HG03108 (cell line): ENCODE measurements around the gene SLC39A9.
"Not testable (repeated sequence)": the region's sequence is repeated elsewhere in the genome, so short reads cannot be mapped to it uniquely, and the experiment has no call there.

ENCODE experiments used
- ATAC-seq: cut with Tn5 transposase; IDR thresholded peaks from one replicate; pipeline ENCODE4 v1.9.1; 2021; ENCODE audit warnings: moderate library complexity; ENCODE audit not compliant: unreplicated experiment

Gene SLC39A9

DNA sequence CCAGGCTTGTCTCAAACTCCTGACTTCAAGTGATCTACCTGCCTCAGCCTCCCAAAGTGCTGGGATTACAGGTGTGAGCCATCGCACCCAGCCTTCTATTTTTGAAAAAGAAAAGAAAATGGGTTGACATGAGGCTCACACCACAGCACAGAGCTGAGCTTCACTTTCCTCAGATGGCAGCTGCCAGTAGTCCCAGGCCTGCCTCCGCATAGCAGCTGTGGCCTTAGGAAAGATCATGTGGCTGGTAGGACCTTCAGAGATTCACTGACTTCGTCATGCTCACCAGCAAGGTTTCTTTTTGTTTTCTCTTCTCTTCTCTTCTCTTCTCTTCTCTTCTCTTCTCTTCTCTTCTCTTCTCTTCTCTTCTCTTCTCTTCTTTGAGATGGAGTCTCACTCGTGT, 99.8 kb downstream of the SLC39A9 start:
- ATAC-seq, result not testable (repeated sequence)

DNA sequence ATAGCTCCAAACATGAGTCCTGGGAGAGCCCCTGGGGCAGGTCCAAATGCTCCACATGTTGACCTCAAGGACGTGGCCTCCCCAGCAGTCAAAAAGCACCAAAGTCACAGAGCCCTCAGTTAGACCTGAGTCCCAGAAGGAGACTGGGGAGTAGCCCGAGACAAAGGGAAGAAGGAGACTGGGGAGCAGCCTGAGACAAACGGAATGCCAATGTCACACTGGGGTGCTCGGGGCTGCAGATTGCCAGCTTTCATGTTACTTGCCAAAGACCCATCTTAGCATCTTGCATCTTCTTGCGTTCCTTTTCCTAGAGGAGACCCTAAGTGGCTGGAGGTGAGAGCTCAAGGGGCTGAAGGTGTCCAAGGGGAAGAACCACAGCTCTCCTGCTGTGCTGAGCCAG, 100.9 kb downstream of the SLC39A9 start:
- ATAC-seq, result no peak

DNA sequence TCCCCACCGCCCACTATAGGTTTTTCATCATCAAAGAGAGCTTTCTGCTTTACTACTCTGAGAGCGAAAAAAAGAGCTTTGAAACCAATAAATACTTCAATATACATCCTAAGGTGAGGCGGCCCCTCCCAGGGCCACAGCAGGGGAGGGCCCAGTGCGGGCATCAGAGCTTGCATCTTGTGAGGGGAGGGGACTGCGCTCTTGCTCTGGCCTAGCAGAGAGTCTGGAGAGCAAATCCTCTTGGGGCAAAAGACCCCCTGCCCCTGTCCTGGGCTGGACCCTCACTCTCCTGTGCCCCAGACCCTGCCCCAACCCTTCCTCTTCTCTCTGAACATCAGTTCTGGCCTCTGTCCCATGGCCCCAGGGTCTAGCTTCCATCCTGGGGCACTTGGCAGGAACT, 101.6 kb downstream of the SLC39A9 start:
- no peak for ATAC-seq

DNA sequence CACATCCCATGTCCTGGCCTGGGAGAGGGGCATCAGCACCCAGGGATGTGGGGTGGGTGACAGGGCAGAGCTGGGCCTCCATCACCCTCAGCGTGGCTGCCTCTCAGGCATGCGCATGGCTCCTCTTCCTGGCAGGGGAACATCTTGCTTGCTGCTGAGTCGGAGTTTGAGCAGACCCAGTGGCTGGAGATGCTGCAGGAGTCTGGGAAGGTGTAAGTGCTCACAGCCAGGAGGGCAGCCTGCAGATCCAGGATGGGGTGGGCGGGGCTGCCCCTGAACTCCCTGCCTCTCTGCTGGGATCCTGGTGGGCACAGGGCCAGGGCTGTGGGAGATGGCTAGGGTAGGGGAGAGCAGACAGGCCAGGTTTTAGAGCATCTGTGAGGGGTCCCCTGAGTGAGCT, 102.2 kb downstream of the SLC39A9 start:
- ATAC-seq, result no peak

DNA sequence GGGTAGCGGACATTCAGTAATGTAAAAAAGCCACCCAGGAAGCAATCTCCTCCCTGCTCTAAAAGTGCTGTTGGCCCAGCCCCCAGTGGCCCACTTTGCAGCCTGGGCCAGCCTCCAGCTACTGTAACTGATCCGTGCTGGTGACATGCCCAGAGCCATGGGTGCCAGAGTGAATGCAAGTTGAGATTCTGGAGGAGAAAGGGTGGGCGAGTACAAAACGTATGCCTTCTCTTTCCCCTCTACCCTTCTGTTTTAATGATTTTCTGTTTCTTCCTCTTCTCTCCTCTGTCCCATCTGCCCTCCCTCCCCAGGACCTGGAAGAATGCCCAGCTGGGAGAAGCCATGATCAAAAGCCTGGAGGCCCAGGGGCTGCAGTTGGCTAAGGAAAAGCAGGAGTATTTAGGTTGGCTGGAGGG, 102.9 kb downstream of the SLC39A9 start:
- ATAC-seq, result no peak

DNA sequence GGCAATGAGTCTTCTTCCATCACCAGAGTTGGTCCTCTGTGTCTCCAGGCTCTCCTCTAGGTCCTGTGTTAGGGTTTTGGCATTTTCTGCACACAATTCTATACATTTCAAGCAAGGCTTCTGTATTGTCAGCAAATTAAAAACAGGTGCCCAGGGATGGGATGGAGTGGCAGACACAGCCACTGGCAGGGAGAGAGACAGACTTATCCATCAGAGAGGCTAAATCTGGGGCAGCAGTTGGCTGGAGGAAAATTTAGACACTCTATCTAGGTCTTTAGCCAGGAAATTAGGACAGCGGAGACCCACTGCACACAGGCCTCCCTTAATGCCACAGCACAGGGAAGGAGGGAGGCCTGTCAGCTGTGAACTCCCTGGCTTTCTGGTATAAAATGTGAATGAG, 106.3 kb downstream of the SLC39A9 start:
- no peak for ATAC-seq

DNA sequence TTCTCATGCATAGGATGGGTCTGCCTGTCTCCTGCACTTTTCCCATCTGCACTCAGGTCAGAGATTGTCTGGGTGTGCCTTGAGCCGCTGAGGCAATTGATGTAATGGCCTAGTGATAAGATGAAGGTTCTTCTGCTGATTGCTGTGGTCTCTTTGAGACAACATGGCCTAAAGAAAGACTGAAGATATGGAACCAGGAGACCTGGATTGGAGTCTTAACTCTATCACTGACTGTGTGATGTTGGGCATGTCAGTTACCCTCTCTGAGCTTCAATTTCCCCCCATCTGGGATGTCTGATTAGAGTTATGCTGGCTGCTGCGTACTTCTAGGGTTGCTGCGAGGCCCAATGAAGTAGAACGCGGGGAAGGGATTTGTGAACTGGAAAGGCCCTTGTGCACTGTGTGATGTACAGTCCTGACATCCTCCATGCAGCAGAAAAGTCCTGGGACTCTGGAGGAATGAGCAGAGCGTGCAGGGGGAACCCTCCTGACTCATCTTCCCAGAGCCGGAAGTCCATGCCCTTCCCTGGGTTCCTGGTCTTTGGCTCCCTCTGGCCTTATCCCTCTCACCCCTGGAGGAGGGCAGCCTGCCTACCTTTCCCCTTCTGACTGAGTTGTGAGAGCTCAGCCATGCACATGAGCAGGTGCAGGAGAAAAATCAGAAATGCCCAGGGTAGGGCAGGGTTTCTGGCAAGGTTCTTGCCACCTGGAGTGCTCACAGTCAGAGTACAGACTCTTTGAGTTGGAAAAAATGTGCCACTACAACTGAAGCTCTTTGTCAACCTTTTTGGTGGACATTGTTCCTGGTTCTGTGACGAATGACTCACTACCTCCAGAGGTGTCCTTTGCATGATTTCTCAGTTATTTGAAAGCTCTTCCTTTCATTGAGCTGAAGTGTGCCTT, 107.1 kb downstream of the SLC39A9 start:
- no peak for ATAC-seq

DNA sequence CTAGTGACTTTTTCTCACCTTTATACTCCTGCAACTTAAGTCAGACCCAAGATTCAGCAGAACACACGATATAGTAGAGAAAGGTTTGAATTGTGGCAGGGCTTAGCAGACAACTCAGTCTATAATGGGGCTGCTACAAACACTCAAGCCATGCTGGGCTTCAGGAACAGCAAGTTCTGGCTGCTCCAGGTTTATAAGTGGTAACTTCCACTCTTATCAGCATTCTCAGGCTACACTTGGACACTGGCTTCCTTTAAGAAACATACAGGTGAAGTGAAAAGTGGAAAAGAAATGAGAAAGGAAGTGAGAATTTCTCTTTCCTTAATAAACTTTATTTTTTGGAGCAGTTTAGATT, 107.7 kb downstream of the SLC39A9 start:
- ATAC-seq, result no peak
